Epithelial cell of esophagus (primary cell): ENCODE measurements around the gene DNAJA4.

Experiments used
- DNase-seq: peaks from one replicate; pipeline ENCODE4 v3.0.0; 2010; ENCODE audit warnings: low read depth
- H3K4me3 ChIP-seq: 2 replicates; pipeline ENCODE4 v1.5.1; 2011; ENCODE audit warnings: mild to moderate bottlenecking, low read length, control low read depth
- CTCF ChIP-seq: IDR thresholded peaks from 2 replicates; pipeline ENCODE4 v1.5.1; 2011; ENCODE audit warnings: low read depth, mild to moderate bottlenecking, low read length, control low read depth, inconsistent platforms; ENCODE audit not compliant: insufficient read depth; ENCODE audit errors: missing control alignments

Gene DNAJA4

GRCh38 chr15:78225783-78226541, 38.4 kb upstream of the DNAJA4 start:
- TF ChIP-seq CTCF = no peak
- no peak overlapping the region for H3K4me3 ChIP-seq
- peak; percentile 33 for DNase-seq

GRCh38 chr15:78228356-78228996, 35.9 kb upstream of the DNAJA4 start:
- no peak for DNase-seq
- no peak overlapping the region for H3K4me3 ChIP-seq
- TF ChIP-seq CTCF = no peak

- DNase-seq = no peak
- TF ChIP-seq CTCF = no peak
- H3K4me3 ChIP-seq = no peak overlapping the region
These were observed 34.6 kb upstream of the DNAJA4 start for GRCh38 chr15:78229431-78230406.

GRCh38 chr15:78232951-78233350, 31.4 kb upstream of the DNAJA4 start:
- DNase-seq = no peak
- H3K4me3 ChIP-seq = no peak overlapping the region
- no peak for TF ChIP-seq CTCF

- TF ChIP-seq CTCF = no peak
- H3K4me3 ChIP-seq = no peak overlapping the region
- DNase-seq = no peak
These were observed 30.9 kb upstream of the DNAJA4 start for GRCh38 chr15:78233496-78233895.

GRCh38 chr15:78234515-78235040, 29.8 kb upstream of the DNAJA4 start, which contains the start of gene ACSBG1:
Gene ACSBG1 (minus strand): TSS chr15:78234565. CDS start chr15:78234501, 64 bp downstream.
- TF ChIP-seq CTCF = no peak
- DNase-seq = no peak
- no peak within 1 kb of the TSS for H3K4me3 ChIP-seq
